ENCODE data around the gene NKAP. TPM values are rescaled to one million over a fixed set of nuclear protein-coding genes. Genes with fewer than 3 reads are reported as not detected.

The NKAP gene
- total and polyA plus RNA-seq, 2 of the 13 experiments (the other 11 are each of a cell fraction or from before 2014, with no cell fraction given) = 3.6 to 6.1 TPM

- TF ChIP-seq REL (CRISPR knock-in tag; conservative IDR thresholded peaks at IDR 0.05) = no peak
These were observed 41.1 kb upstream of the NKAP start (continued) for GRCh38 chrX:119984652-119985051.

DNA sequence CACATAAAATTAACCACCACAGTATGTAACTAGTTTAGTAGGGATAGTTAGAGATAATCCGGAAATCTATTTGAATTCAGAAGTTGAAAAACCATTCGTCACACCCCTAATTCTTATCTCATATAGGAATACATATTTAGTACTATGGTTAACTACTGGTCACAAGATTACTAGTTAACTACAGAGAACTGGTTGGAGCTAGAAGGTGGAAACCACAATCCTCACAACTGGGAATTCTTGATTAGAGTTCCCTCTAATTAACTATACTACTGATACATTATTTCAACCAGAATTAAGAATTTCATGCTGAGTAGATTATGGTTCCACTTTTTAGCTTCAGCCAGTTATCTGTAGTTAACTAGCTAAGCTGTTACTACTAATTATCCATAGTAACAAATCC is 39.9 kb upstream of the NKAP start:
- H3K27ac ChIP-seq (ENCODE audit: extremely low read length, insufficient read depth, low read length) = no peak overlapping the region
- intact Hi-C loops (cut with micrococcal nuclease; ENCODE audit: unreplicated experiment) (no loop called here), in situ Hi-C loops (cut with HindIII; ENCODE audit: extremely low pct_ligation_motif_present, low pct_unique_long_range_greater_than_20kb) (loop anchor here (25.0 kb wide), 1 partner anchor 154 kb away; no protein-coding TSS in a partner anchor)
- H4K20me1 ChIP-seq (ENCODE audit: insufficient read depth, low read length) = no peaks in the 10 kb centered on the region
- ATAC-seq (no peak), FAIRE-seq (no peak), DNase-seq (ENCODE audit: low spot score) (no peak)
- no peak overlapping the region for H3K4me3 ChIP-seq (replicated peaks in 1 of 3; ENCODE audit: insufficient read depth in 1 of 3, low read depth in 2 of 3, low read length in 3 of 3)
- H3K9me3 ChIP-seq (ENCODE audit: low read length) = no peaks in the 10 kb centered on the region
- no peaks in the 10 kb centered on the region for H3K79me2 ChIP-seq (ENCODE audit: insufficient read depth, low read length)
- 32% methylated on average over 2 of the region's 2 CpGs for WGBS (ENCODE audit: low lambda C conversion rate)
- ChIA-PET CTCF (ENCODE audit: low intra/inter-chr PET ratio, low total read pairs) (no interaction called here), POLR2A (no interaction called here)
- H3K36me3 ChIP-seq (replicated peaks in 1 of 2; ENCODE audit: control insufficient read depth in 1 of 2, insufficient read depth in 2 of 2, low read length in 2 of 2) = no peaks in the 10 kb centered on the region
- H3K9ac ChIP-seq (ENCODE audit: insufficient read depth, low read depth, low read length) = no peak overlapping the region
- no peaks in the 10 kb centered on the region for H3K4me1 ChIP-seq (ENCODE audit: insufficient read depth, low read length)
- TF ChIP-seq SMAD1 (CRISPR knock-in tag; IDR thresholded peaks at IDR 0.05; ENCODE audit: borderline replicate concordance, low read depth) = no peak
- TF ChIP-seq, protein P1, sequence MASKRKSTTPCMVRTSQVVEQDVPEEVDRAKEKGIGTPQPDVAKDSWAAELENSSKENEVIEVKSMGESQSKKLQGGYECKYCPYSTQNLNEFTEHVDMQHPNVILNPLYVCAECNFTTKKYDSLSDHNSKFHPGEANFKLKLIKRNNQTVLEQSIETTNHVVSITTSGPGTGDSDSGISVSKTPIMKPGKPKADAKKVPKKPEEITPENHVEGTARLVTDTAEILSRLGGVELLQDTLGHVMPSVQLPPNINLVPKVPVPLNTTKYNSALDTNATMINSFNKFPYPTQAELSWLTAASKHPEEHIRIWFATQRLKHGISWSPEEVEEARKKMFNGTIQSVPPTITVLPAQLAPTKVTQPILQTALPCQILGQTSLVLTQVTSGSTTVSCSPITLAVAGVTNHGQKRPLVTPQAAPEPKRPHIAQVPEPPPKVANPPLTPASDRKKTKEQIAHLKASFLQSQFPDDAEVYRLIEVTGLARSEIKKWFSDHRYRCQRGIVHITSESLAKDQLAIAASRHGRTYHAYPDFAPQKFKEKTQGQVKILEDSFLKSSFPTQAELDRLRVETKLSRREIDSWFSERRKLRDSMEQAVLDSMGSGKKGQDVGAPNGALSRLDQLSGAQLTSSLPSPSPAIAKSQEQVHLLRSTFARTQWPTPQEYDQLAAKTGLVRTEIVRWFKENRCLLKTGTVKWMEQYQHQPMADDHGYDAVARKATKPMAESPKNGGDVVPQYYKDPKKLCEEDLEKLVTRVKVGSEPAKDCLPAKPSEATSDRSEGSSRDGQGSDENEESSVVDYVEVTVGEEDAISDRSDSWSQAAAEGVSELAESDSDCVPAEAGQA (IDR thresholded peaks at IDR 0.05; ENCODE audit: low read depth) = no peak
- TF ChIP-seq, protein P1 (CRISPR knock-in tag; IDR thresholded peaks at IDR 0.05; ENCODE audit: borderline replicate concordance) = no peak
- no peak for TF ChIP-seq ZNF101 (CRISPR knock-in tag; IDR thresholded peaks at IDR 0.05; ENCODE audit: borderline replicate concordance, low read depth)
- no peak for TF ChIP-seq RBM22 (optimal IDR thresholded peaks at IDR 0.05; ENCODE audit: low read length)
- TF ChIP-seq BHLHE40 (IDR thresholded peaks at IDR 0.05; ENCODE audit: low read length) = no peak
- TF ChIP-seq ZNF343 (CRISPR knock-in tag; IDR thresholded peaks at IDR 0.05) = no peak
- no peaks in the 10 kb centered on the region for H3K27me3 ChIP-seq (ENCODE audit: control insufficient read depth in 1 of 2, insufficient read depth in 2 of 2, low read length in 2 of 2)
- no peak overlapping the region for H3K4me2 ChIP-seq (ENCODE audit: low read depth, low read length)
- no peak overlapping the region for H2AFZ ChIP-seq (ENCODE audit: low read length)
- BruUV-seq (replicated peaks) = no TSS peak

All from HepG2 (cell line).